Liver (tissue), 9 donors: ENCODE data around the gene SPSB1. TPM values are rescaled to one million over a fixed set of nuclear protein-coding genes. Genes with fewer than 3 reads are reported as not detected.

Experiments
- DNase-seq: peaks from one replicate; pipeline ENCODE4 v3.0.0-alpha.2; 2017; ENCODE audit warnings: low spot score
- H3K27ac ChIP-seq, 2 donors: one replicate each; pipeline ENCODE4 v1.7.0; 2013; ENCODE audit warnings: inconsistent platforms in 2 of 2, low read length in 2 of 2, control low read depth in 1 of 2, low read depth in 1 of 2, mild to moderate bottlenecking in 1 of 2
- H3K27me3 ChIP-seq, 4 donors: one replicate each; pipeline versions ENCODE4 v1.6.1 to v1.7.0; 2013; ENCODE audit warnings: low read length in 3 of 4, inconsistent platforms in 1 of 4, mild to moderate bottlenecking in 1 of 4, moderate library complexity in 1 of 4; ENCODE audit not compliant: control insufficient read depth in 4 of 4, insufficient read depth in 4 of 4
- H3K36me3 ChIP-seq, 4 donors: one replicate each; pipeline versions ENCODE4 v1.6.1 to v1.7.0; 2013; ENCODE audit warnings: low read length in 3 of 4, mild to moderate bottlenecking in 3 of 4, low read depth in 1 of 4, moderate library complexity in 1 of 4; ENCODE audit not compliant: control insufficient read depth in 4 of 4, insufficient read depth in 3 of 4
- H3K4me1 ChIP-seq, 4 donors: one replicate each; pipeline versions ENCODE4 v1.6.1 to v1.7.0; 2013; ENCODE audit warnings: low read length in 3 of 4, mild to moderate bottlenecking in 3 of 4, moderate library complexity in 1 of 4; ENCODE audit not compliant: control insufficient read depth in 4 of 4, insufficient read depth in 4 of 4
- H3K4me3 ChIP-seq, 3 donors: one replicate each; pipeline versions ENCODE4 v1.6.1 to v1.7.0; 2013; ENCODE audit warnings: low read length in 3 of 3, control low read depth in 1 of 3, low read depth in 1 of 3, mild to moderate bottlenecking in 1 of 3
- H3K9ac ChIP-seq, 2 donors: one replicate each; pipeline ENCODE4 v1.7.0; 2013; ENCODE audit warnings: low read length in 2 of 2, mild to moderate bottlenecking in 2 of 2, moderate library complexity in 2 of 2, control low read depth in 1 of 2, low read depth in 1 of 2
- H3K9me3 ChIP-seq, 4 donors: one replicate each; pipeline versions ENCODE4 v1.6.1 to v1.7.0; 2013; ENCODE audit warnings: low read length in 3 of 4; ENCODE audit not compliant: control insufficient read depth in 4 of 4
- ATF3 ChIP-seq: IDR thresholded peaks from 2 replicates; pipeline ENCODE4 v1.6.1; 2016; ENCODE audit warnings: antibody characterized with exemption
- CTCF ChIP-seq: fragments of 150-350 bp; IDR thresholded peaks from 2 replicates; pipeline ENCODE4 v1.5.1; 2017; ENCODE audit warnings: improper control_type of control experiment, low read depth, low read length; ENCODE audit not compliant: missing input control
- EGR1 ChIP-seq, 2 donors: IDR thresholded peaks; 2 replicates each; pipeline ENCODE4 v1.6.1; 2016 to 2018; ENCODE audit warnings: antibody characterized with exemption in 2 of 2, low read depth in 2 of 2
- FOXA1 ChIP-seq: IDR thresholded peaks from 2 replicates; pipeline ENCODE4 v1.6.1; 2016; ENCODE audit warnings: antibody characterized with exemption
- FOXA2 ChIP-seq: IDR thresholded peaks from 2 replicates; pipeline ENCODE4 v1.6.1; 2016; ENCODE audit warnings: antibody characterized with exemption
- GABPA ChIP-seq, 2 donors: IDR thresholded peaks in 1 of 2; conservative IDR thresholded peaks in 1 of 2; 2 replicates each; pipeline ENCODE4 v1.6.1; 2016; ENCODE audit warnings: antibody characterized with exemption in 2 of 2, mild to moderate bottlenecking in 1 of 2, moderate library complexity in 1 of 2
- HNF4G ChIP-seq: IDR thresholded peaks from 2 replicates; pipeline ENCODE4 v1.6.1; 2016; ENCODE audit warnings: antibody characterized with exemption
- JUND ChIP-seq, 2 donors: IDR thresholded peaks; 2 replicates each; pipeline ENCODE4 v1.6.1; 2016; ENCODE audit warnings: antibody characterized with exemption in 2 of 2
- MAX ChIP-seq: IDR thresholded peaks from 2 replicates; pipeline ENCODE4 v1.6.1; 2016; ENCODE audit warnings: antibody characterized with exemption
- RAD21 ChIP-seq, 2 donors: IDR thresholded peaks; 2 replicates each; pipeline ENCODE4 v1.6.1; 2016; ENCODE audit warnings: antibody characterized with exemption in 2 of 2, mild to moderate bottlenecking in 2 of 2
- REST ChIP-seq: IDR thresholded peaks from 2 replicates; pipeline ENCODE4 v1.6.1; 2016; ENCODE audit warnings: antibody characterized with exemption, mild to moderate bottlenecking
- SP1 ChIP-seq: IDR thresholded peaks from 2 replicates; pipeline ENCODE4 v1.6.1; 2018; ENCODE audit warnings: antibody characterized with exemption, mild to moderate bottlenecking
- TAF1 ChIP-seq: conservative IDR thresholded peaks from 2 replicates; pipeline ENCODE4 v1.6.1; 2016; ENCODE audit warnings: antibody characterized with exemption, mild to moderate bottlenecking
- YY1 ChIP-seq: IDR thresholded peaks from 2 replicates; pipeline ENCODE4 v1.6.1; 2016; ENCODE audit warnings: antibody characterized with exemption, mild to moderate bottlenecking
- ZBTB33 ChIP-seq: IDR thresholded peaks from 2 replicates; pipeline ENCODE4 v1.6.1; 2016; ENCODE audit warnings: antibody characterized with exemption
- WGBS: extraction: QIAGEN DNeasy Blood & Tissue Kit; methylation state at CpG from one replicate; pipeline ENCODE4 v1.1.7; 2013; 5-methylcytosine and 5-hydroxymethylcytosine counted together
- polyA plus RNA-seq, 2 donors: library from polyadenylated mRNA; stranded (reverse) in 1 of 2; unstranded in 1 of 2; fragments of 200-250 nt in 1 of 2; fragments of >200 nt in 1 of 2; fragmentation: Nextera tagmentation in 1 of 2; extraction: Ambion mirVana in 1 of 2; gene quantifications; one replicate each; pipeline versions ENCODE4 v1.2.1 to v1.2.3, GENCODE V29; 2013 to 2015
- total RNA-seq, 2 donors: library from RNA; depleted of rRNA; stranded (reverse); fragments of >200 nt; gene quantifications; one replicate each; pipeline ENCODE4 v1.2.3, GENCODE V29; 2014
- donor health status: healthy.
- donor health status: healthy.
- donor health status: healthy.
- donor health status: healthy.
- donor health status: healthy.

SPSB1 gene
- total and polyA plus RNA-seq, 4 donors = 4.1 to 22.6 (median 14.8) TPM

GRCh38 chr1:9362488-9362887, 69.8 kb downstream of the SPSB1 start:
- Histone ChIP-seq H3K9ac (no peak overlapping the region), H3K9me3 (no peaks in the 10 kb centered on the region), H3K27ac (no peak overlapping the region), H3K27me3 (no peaks in the 10 kb centered on the region), H3K4me1 (no peaks in the 10 kb centered on the region), H3K36me3 (peaks cover 3 to 14% (median 9%) of the 10 kb centered on the region in 4 donors), H3K4me3 (no peak overlapping the region)
- 88% methylated on average over 12 of the region's 12 CpGs for WGBS
- no peak for TF ChIP-seq TAF1
- no peak for TF ChIP-seq JUND (IDR thresholded peaks at IDR 0.05)
- TF ChIP-seq SP1 = no peak
- TF ChIP-seq GABPA (IDR thresholded peaks at IDR 0.05 in 1 of 2, conservative IDR thresholded peaks at IDR 0.05 in 1 of 2) = no peak
- no peak for TF ChIP-seq YY1
- TF ChIP-seq FOXA1 = no peak
- TF ChIP-seq REST = no peak
- TF ChIP-seq ATF3 = no peak
- no peak for TF ChIP-seq FOXA2
- TF ChIP-seq EGR1 (IDR thresholded peaks at IDR 0.05; ENCODE audit: low read depth in 2 of 2) = no peak
- TF ChIP-seq HNF4G = no peak
- no peak for TF ChIP-seq CTCF
- TF ChIP-seq RAD21 (IDR thresholded peaks at IDR 0.05) = no peak
- no peak for TF ChIP-seq ZBTB33
- no peak for TF ChIP-seq MAX
- DNase-seq = no peak

GRCh38 chr1:9363061-9363471, 70.4 kb downstream of the SPSB1 start:
- H3K4me1 ChIP-seq = no peaks in the 10 kb centered on the region
- WGBS = 93% methylated on average over 8 of the region's 8 CpGs
- no peaks in the 10 kb centered on the region for H3K27me3 ChIP-seq
- H3K27ac ChIP-seq = no peak overlapping the region
- peaks cover 3 to 12% (median 6%) of the 10 kb centered on the region in 4 donors for H3K36me3 ChIP-seq
- H3K4me3 ChIP-seq = no peak overlapping the region
- DNase-seq = no peak
- TF ChIP-seq FOXA2 (no peak), RAD21 (IDR thresholded peaks at IDR 0.05) (no peak), HNF4G (no peak), CTCF (no peak)
- no peak overlapping the region for H3K9ac ChIP-seq
- no peaks in the 10 kb centered on the region for H3K9me3 ChIP-seq
